Measurements from ENCODE around the gene IDUA. TPM values are rescaled to one million over a fixed set of nuclear protein-coding genes. Genes with fewer than 3 reads are reported as not detected.

The IDUA gene
- total RNA-seq, 4 donors from 2014 or later = 23.9 to 79.4 (median 52.9) TPM

DNA sequence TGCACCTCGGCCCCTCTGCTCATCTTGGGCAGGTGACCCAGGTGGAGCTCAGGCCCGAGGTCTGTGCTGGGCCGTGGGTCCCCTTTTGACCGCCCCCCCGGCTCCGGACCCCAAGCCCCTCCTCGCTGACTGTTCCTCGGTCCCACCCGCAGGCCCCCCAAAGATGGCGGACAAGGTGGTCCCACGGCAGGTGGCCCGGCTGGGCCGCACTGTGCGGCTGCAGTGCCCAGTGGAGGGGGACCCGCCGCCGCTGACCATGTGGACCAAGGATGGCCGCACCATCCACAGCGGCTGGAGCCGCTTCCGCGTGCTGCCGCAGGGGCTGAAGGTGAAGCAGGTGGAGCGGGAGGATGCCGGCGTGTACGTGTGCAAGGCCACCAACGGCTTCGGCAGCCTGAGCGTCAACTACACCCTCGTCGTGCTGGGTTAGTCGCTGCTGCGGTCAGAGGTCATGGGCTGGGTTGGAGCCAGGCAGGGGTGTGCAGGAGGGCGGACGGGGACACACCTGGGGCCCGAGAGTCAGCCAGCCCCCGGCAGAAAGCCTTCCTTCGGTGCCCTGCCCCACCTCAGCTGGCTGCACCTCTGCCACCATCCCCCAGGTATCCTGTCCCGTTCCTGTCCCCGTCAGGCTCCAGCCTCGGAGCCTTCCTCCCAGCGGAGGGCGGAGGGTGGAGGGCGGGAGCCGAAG, 35.4 kb downstream of the IDUA start:
- Histone ChIP-seq H3K27me3 (no peaks in the 10 kb centered on the region), H3K36me3 (peaks cover 0 to 44% (median 0%) of the 10 kb centered on the region in 3 donors), H3K4me3 (no peak overlapping the region), H3K27ac (no peak overlapping the region), H3K4me1 (peaks cover 0 to 26% (median 0%) of the 10 kb centered on the region in 4 donors), H3K9me3 (no peaks in the 10 kb centered on the region)
- TF ChIP-seq EP300 (IDR thresholded peaks at IDR 0.05) = no peak
- TF ChIP-seq POLR2A (IDR thresholded peaks at IDR 0.05) = no peak
- TF ChIP-seq, protein P1, sequence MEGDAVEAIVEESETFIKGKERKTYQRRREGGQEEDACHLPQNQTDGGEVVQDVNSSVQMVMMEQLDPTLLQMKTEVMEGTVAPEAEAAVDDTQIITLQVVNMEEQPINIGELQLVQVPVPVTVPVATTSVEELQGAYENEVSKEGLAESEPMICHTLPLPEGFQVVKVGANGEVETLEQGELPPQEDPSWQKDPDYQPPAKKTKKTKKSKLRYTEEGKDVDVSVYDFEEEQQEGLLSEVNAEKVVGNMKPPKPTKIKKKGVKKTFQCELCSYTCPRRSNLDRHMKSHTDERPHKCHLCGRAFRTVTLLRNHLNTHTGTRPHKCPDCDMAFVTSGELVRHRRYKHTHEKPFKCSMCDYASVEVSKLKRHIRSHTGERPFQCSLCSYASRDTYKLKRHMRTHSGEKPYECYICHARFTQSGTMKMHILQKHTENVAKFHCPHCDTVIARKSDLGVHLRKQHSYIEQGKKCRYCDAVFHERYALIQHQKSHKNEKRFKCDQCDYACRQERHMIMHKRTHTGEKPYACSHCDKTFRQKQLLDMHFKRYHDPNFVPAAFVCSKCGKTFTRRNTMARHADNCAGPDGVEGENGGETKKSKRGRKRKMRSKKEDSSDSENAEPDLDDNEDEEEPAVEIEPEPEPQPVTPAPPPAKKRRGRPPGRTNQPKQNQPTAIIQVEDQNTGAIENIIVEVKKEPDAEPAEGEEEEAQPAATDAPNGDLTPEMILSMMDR (IDR thresholded peaks at IDR 0.05) = no peak
- 95% methylated on average over 35 to 37 of the region's 46 CpGs for WGBS, 2 donors
- no peak for DNase-seq (ENCODE audit: low spot score in 2 of 2)

DNA sequence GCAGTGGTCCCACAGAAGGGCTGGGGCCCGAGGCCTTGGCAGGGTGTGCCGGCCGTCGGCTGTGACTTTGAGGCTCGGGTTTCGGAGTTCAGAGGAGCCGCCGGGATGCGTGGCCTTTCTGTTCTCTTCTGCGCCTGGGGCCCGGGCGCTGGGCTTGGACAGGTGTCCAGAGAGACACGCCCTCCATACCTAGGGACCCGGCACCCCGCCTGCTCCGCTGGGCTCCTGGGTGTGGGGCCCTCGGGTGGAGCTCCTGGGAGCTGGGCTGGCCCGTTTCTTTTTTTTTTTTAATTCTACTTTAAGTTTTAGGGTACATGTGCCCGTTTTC, 35.9 kb downstream of the IDUA start:
- Histone ChIP-seq H3K36me3 (peaks cover 0 to 44% (median 0%) of the 10 kb centered on the region in 3 donors), H3K4me1 (peaks cover 0 to 24% (median 0%) of the 10 kb centered on the region in 4 donors), H3K27ac (no peak overlapping the region), H3K9me3 (no peaks in the 10 kb centered on the region), H3K4me3 (no peak overlapping the region), H3K27me3 (no peaks in the 10 kb centered on the region)
- no peak for TF ChIP-seq POLR2A (IDR thresholded peaks at IDR 0.05)
- TF ChIP-seq EP300 (IDR thresholded peaks at IDR 0.05) = no peak
- TF ChIP-seq, protein P1 (IDR thresholded peaks at IDR 0.05) = no peak
- WGBS, 2 donors = 90 to 97% methylated on average over 11 to 18 of the region's 19 CpGs
- no peak for DNase-seq (ENCODE audit: low spot score in 2 of 2)

DNA sequence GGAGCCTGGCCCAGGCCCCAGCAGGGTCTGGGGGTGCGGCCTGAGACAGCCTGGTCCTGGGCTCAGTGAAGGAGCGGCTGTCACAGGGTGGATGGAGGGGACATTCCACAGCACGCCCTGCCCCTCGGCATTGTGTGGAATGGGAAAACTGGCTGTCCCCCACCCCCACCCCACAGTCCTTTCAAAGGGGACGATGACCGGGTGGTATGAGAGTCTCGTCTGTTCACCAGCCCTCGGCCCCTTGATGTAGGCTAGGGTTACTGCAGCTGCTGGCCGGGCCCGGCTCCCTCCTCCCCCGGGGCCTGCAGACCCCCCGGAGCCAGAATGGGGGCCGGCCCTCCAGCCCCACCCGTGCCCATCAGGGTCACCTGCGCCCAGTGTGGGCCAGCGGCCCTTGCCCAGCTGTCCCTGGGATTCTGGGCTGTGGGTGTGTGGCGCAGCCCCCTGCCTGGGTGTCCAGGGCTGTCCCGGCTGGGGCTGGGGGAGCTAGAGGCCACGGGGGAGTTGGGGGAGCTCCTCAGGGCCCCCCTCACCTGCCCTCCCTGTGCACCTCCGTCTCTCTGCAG, 36.3 kb downstream of the IDUA start:
- H3K9me3 ChIP-seq = no peaks in the 10 kb centered on the region
- TF ChIP-seq POLR2A (IDR thresholded peaks at IDR 0.05) (no peak), EP300 (IDR thresholded peaks at IDR 0.05) (no peak)
- TF ChIP-seq, protein P1 (IDR thresholded peaks at IDR 0.05) = no peak
- DNase-seq (ENCODE audit: low spot score in 2 of 2) = no peak
- WGBS, 2 donors = 87 to 90% methylated on average over 8 to 16 of the region's 20 CpGs
- H3K27ac ChIP-seq = no peak overlapping the region
- H3K27me3 ChIP-seq = no peaks in the 10 kb centered on the region
- H3K4me3 ChIP-seq = no peak overlapping the region
- H3K36me3 ChIP-seq = peaks cover 0 to 44% (median 0%) of the 10 kb centered on the region in 3 donors
- H3K4me1 ChIP-seq = peaks cover 0 to 20% (median 0%) of the 10 kb centered on the region in 4 donors

DNA sequence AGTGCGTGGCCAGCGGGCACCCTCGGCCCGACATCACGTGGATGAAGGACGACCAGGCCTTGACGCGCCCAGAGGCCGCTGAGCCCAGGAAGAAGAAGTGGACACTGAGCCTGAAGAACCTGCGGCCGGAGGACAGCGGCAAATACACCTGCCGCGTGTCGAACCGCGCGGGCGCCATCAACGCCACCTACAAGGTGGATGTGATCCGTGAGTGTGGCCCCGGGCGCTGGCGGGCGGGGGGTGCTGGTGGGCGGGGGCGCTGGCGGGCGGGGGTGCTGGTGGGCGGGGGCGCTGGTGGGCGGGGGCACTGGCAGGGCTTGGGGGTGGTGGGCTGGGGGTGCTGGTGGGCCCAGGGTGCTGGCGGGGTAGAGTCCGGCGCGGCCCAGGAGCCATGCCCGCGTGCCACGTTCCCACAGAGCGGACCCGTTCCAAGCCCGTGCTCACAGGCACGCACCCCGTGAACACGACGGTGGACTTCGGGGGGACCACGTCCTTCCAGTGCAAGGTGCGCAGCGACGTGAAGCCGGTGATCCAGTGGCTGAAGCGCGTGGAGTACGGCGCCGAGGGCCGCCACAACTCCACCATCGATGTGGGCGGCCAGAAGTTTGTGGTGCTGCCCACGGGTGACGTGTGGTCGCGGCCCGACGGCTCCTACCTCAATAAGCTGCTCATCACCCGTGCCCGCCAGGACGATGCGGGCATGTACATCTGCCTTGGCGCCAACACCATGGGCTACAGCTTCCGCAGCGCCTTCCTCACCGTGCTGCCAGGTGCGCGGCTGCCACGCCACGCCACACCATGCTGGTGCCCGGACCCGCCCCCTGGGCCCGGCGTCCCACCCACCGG, 37.3 kb downstream of the IDUA start:
- no peak for DNase-seq (ENCODE audit: low spot score in 2 of 2)
- Histone ChIP-seq H3K27me3 (no peaks in the 10 kb centered on the region), H3K4me1 (peaks cover 0 to 13% (median 0%) of the 10 kb centered on the region in 4 donors), H3K4me3 (no peak overlapping the region), H3K9me3 (no peaks in the 10 kb centered on the region), H3K36me3 (peaks cover 0 to 44% (median 0%) of the 10 kb centered on the region in 3 donors), H3K27ac (no peak overlapping the region)
- WGBS, 2 donors = 95 to 96% methylated on average over 56 to 70 of the region's 83 CpGs
- TF ChIP-seq EP300 (IDR thresholded peaks at IDR 0.05) (no peak), POLR2A (IDR thresholded peaks at IDR 0.05) (no peak)
- TF ChIP-seq, protein P1 (IDR thresholded peaks at IDR 0.05) = no peak

Measured in tibial nerve (tissue), 4 donors.